NCI-H2081 (cell line): ENCODE measurements around the gene KIR2DL1.
"Not testable (repeated sequence)": the region's sequence is repeated elsewhere in the genome, so short reads cannot be mapped to it uniquely, and the experiment has no call there.

Experiments
- DNase-seq, 2 experiments: peaks; one replicate each; lab custom pipeline; 2025; lab: John Stamatoyannopoulos, UW

KIR2DL1 gene

DNA sequence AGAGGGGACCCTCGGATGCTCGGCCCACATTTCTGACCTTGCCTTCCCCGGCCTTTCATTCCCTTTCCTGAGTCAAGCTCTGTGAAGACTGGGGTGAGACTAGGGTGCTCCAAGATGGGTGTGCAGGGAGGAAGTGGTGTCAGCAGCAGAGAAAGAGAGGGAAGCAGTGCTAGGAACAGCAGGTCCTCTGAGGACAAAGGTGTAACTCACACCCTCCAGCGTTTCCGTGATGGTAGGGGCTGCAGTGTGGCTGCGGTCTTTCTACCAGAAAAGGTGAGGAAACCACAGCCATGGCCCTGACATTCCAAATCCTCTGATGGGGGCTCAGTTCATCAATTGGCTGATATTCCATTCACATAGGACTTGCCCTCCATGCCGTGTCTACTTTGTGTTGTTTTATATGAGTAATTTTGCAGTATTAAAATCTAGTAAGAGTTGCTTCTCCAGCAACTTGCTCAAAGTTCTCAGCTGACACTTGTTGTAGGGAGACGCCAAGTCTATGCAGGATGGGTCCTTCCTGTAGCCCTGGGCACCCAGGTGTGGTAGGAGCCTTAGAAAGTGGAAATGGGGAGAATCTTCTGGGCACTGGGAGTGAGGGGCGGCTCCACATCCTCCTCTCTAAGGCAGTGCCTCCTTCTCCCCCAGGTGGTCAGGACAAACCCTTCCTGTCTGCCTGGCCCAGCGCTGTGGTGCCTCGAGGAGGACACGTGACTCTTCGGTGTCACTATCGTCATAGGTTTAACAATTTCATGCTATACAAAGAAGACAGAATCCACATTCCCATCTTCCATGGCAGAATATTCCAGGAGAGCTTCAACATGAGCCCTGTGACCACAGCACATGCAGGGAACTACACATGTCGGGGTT, 48.3 kb downstream of the KIR2DL1 start:
- no peak for DNase-seq

DNA sequence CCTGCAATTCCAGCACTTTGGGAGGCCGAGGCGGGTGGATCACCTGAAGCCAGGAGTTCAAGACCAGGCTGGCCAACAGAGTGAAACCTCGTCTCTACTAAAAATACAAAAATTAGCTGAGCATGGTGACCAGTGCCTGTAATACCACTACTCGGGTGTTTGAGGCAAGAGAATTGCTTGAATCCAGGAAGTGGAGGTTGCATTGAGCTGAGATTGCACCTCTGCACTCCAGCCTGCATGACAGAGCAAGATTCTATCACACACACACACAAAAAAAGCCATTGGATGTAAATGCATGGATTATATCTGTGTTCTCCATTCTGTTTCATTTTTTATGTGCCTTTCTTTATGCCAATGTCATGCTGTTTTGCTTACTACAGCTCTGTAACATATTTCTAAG, 54.8 kb downstream of the KIR2DL1 start:
- DNase-seq: not testable (repeated sequence)

DNA sequence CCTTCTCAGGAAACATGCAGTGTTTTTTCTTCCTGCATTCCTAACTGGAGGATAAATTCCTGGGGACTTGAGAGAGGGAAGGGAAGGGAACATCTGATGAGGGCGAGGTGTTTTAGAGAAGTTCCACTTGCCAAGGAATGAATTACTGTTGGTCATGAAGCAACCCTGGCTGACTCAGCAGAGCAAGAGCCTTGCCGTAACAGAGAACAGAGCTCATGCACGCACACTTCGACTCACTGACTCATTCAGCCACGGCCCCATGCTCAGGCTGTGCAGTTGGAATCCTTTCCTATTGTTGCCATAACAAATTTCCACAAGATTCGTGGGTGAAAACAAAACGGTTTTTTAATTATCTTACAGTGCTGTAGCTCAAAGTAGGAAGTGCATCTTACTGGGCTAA, 55.7 kb downstream of the KIR2DL1 start:
- not testable (repeated sequence) for DNase-seq

DNA sequence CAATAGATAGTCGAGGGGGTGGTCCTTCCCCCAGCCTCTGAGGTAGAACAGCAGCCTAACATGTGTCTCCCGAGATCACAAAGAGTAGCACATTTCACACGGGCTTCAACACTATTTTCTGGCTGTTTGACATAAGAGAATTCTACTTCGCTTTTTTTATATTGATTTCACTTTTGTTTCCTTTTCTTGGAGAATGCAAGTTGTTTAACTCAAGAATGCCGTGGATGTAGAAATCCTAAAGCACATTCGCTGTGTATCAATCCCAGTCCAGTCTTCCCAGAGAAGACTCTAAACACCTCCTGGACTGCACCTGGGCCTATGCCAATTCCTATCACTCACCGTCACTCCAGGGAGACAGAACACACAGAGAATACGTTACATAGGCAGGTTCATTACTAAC, 58.5 kb downstream of the KIR2DL1 start:
- DNase-seq: not testable (repeated sequence)

DNA sequence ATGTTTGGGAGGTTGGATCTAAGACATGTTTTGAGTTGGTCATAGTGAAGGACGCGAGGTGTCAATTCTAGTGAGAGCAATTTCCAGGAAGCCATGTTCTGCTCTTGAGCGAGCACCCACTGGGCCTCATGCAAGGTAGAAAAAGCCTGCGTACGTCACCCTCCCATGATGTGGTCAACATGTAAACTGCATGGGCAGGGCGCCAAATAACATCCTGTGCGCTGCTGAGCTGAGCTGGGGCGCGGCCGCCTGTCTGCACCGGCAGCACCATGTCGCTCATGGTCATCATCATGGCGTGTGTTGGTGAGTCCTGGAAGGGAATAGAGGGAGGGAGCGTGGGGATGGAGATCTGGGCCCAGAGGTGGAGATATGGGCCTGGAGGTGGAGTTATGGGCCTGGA, 62.9 kb downstream of the KIR2DL1 start, which contains the start of gene KIR2DS4:
Gene KIR2DS4, plus strand, starts transcription at position 181 of the 400 bp plus-strand sequence.
- not testable (repeated sequence) for DNase-seq
